ENCODE data around the gene OR4S2.

DNA sequence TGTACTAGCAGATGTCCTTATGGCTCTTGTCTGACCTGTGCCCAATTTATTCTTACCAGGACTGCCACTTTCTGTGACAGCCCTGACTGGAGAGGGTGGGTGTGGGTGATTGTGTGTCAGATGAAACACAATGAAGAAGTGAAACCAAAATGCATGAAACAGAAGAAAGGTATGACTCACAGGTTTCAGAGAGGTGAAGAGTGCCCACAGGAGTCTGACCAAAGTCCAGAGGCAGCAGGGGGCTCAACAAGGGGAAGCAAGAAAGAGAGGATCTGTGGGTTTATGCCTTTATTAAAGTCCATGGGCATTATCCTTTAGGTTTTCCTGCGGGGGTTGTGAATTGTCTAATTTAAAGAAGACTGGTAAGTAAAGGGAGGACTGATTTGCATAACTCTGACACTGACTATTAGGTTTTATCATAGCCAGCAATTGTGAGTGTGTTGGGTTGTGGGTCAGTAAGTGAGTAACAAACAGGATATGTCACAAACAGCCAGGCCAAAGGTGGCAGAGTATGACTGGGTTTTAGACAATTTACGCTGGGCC is 10.0 kb downstream of the OR4S2 start:
- TF ChIP-seq, protein P1, sequence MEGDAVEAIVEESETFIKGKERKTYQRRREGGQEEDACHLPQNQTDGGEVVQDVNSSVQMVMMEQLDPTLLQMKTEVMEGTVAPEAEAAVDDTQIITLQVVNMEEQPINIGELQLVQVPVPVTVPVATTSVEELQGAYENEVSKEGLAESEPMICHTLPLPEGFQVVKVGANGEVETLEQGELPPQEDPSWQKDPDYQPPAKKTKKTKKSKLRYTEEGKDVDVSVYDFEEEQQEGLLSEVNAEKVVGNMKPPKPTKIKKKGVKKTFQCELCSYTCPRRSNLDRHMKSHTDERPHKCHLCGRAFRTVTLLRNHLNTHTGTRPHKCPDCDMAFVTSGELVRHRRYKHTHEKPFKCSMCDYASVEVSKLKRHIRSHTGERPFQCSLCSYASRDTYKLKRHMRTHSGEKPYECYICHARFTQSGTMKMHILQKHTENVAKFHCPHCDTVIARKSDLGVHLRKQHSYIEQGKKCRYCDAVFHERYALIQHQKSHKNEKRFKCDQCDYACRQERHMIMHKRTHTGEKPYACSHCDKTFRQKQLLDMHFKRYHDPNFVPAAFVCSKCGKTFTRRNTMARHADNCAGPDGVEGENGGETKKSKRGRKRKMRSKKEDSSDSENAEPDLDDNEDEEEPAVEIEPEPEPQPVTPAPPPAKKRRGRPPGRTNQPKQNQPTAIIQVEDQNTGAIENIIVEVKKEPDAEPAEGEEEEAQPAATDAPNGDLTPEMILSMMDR (conservative IDR thresholded peaks at IDR 0.05) = no peak
- no peak for TF ChIP-seq ZFX (IDR thresholded peaks at IDR 0.05)
